Measurements from ENCODE around the gene MAP4K3. TPM values are rescaled to one million over a fixed set of nuclear protein-coding genes. Genes with fewer than 3 reads are reported as not detected.

Gene MAP4K3
- total and polyA plus RNA-seq, 10 of the 15 experiments (the other 5 are each of a cell fraction or from before 2014, with no cell fraction given) = 0.04 to 0.95 (median 0.21) TPM; not detected in 1

DNA sequence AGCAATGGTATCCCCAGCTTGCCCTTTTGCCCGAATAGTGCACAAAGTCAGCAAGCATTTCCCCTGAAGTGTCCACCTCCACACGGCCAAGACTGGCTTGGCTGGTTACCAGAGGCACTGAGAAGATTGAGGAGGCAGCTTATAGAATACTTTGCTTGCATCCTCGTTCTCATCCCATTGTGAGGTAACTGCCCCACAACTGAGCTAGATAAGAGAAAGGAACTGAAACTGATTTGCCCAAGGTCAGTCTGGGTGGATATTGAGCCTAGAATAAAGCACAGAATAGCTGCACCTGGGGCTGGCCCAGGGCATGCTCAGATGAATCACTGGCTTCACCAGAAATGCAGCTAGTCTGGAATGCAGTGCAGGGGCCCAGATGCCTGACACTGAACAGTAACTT is 32.7 kb upstream of the MAP4K3 start (continued):
- TF ChIP-seq, protein P1, sequence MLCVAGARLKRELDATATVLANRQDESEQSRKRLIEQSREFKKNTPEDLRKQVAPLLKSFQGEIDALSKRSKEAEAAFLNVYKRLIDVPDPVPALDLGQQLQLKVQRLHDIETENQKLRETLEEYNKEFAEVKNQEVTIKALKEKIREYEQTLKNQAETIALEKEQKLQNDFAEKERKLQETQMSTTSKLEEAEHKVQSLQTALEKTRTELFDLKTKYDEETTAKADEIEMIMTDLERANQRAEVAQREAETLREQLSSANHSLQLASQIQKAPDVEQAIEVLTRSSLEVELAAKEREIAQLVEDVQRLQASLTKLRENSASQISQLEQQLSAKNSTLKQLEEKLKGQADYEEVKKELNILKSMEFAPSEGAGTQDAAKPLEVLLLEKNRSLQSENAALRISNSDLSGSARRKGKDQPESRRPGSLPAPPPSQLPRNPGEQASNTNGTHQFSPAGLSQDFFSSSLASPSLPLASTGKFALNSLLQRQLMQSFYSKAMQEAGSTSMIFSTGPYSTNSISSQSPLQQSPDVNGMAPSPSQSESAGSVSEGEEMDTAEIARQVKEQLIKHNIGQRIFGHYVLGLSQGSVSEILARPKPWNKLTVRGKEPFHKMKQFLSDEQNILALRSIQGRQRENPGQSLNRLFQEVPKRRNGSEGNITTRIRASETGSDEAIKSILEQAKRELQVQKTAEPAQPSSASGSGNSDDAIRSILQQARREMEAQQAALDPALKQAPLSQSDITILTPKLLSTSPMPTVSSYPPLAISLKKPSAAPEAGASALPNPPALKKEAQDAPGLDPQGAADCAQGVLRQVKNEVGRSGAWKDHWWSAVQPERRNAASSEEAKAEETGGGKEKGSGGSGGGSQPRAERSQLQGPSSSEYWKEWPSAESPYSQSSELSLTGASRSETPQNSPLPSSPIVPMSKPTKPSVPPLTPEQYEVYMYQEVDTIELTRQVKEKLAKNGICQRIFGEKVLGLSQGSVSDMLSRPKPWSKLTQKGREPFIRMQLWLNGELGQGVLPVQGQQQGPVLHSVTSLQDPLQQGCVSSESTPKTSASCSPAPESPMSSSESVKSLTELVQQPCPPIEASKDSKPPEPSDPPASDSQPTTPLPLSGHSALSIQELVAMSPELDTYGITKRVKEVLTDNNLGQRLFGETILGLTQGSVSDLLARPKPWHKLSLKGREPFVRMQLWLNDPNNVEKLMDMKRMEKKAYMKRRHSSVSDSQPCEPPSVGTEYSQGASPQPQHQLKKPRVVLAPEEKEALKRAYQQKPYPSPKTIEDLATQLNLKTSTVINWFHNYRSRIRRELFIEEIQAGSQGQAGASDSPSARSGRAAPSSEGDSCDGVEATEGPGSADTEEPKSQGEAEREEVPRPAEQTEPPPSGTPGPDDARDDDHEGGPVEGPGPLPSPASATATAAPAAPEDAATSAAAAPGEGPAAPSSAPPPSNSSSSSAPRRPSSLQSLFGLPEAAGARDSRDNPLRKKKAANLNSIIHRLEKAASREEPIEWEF (IDR thresholded peaks at IDR 0.05; ENCODE audit: insufficient replicate concordance, low read depth, low read length) = no peak
- TF ChIP-seq SREBF1 (IDR thresholded peaks at IDR 0.05; ENCODE audit: low read length) (no peak), BRCA1 (IDR thresholded peaks at IDR 0.05; ENCODE audit: low read depth, low read length) (no peak), DPF2 (IDR thresholded peaks at IDR 0.05) (no peak)
- TF ChIP-seq, protein P2, sequence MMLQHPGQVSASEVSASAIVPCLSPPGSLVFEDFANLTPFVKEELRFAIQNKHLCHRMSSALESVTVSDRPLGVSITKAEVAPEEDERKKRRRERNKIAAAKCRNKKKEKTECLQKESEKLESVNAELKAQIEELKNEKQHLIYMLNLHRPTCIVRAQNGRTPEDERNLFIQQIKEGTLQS (IDR thresholded peaks at IDR 0.05; ENCODE audit: borderline replicate concordance, extremely low read depth, low read depth, low read length) = no peak
- TF ChIP-seq, protein P3, sequence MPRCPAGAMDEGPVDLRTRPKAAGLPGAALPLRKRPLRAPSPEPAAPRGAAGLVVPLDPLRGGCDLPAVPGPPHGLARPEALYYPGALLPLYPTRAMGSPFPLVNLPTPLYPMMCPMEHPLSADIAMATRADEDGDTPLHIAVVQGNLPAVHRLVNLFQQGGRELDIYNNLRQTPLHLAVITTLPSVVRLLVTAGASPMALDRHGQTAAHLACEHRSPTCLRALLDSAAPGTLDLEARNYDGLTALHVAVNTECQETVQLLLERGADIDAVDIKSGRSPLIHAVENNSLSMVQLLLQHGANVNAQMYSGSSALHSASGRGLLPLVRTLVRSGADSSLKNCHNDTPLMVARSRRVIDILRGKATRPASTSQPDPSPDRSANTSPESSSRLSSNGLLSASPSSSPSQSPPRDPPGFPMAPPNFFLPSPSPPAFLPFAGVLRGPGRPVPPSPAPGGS (IDR thresholded peaks at IDR 0.05; ENCODE audit: borderline replicate concordance, insufficient read depth, low read depth, low read length, poor library complexity, severe bottlenecking) = no peak
